Esophagus squamous epithelium (tissue), 5 donors: ENCODE measurements around the gene LHX1. TPM values are rescaled to one million over a fixed set of nuclear protein-coding genes. Genes with fewer than 3 reads are reported as not detected.

Source experiments
- DNase-seq: peaks from one replicate; lab custom pipeline; 2025; lab: John Stamatoyannopoulos, UW
- H3K27ac ChIP-seq, 4 donors: fragments of 200-600 bp; sonication (generic); one replicate each; pipeline ENCODE4 v1.5.1; 2016 to 2019; ENCODE audit warnings: mild to moderate bottlenecking in 1 of 4
- H3K27me3 ChIP-seq, 4 donors: fragments of 200-600 bp; sonication (generic); 1 replicate in 3 of 4; 2 replicates in 1 of 4; pipeline versions ENCODE4 v1.5.1 to v1.6.0; 2017 to 2021; ENCODE audit warnings: antibody characterized with exemption in 1 of 4
- H3K36me3 ChIP-seq, 3 donors: fragments of 200-600 bp; sonication (generic); one replicate each; pipeline ENCODE4 v1.5.1; 2016 to 2019
- H3K4me1 ChIP-seq, 3 donors: fragments of 200-600 bp; sonication (generic); one replicate each; pipeline ENCODE4 v1.5.1; 2017 to 2019
- H3K4me3 ChIP-seq, 4 donors: fragments of 200-600 bp; sonication (generic); 1 replicate in 3 of 4; 2 replicates in 1 of 4; pipeline ENCODE4 v1.5.1; 2016 to 2019; ENCODE audit warnings: mild to moderate bottlenecking in 2 of 4, moderate library complexity in 1 of 4
- H3K9me3 ChIP-seq, 3 donors: fragments of 200-600 bp; sonication (generic); one replicate each; pipeline ENCODE4 v1.5.1; 2016 to 2019
- CTCF ChIP-seq, 6 experiments: fragments of 450-650 bp in 4 of 6; fragments of 200-600 bp in 2 of 6; sonication (generic) in 2 of 6; IDR thresholded peaks; one replicate each; pipeline ENCODE4 v1.5.1; 2016 to 2019; ENCODE audit warnings: antibody characterized with exemption in 6 of 6, mild to moderate bottlenecking in 4 of 6, moderate library complexity in 4 of 6
- POLR2A ChIP-seq, 4 donors: fragments of 450-650 bp; IDR thresholded peaks; one replicate each; pipeline ENCODE4 v1.6.1; 2017; ENCODE audit warnings: antibody characterized with exemption in 4 of 4, mild to moderate bottlenecking in 4 of 4, moderate library complexity in 3 of 4
- WGBS, 2 donors: methylation state at CpG; one replicate each; pipeline ENCODE4 v1.1.5; 2018; 5-methylcytosine and 5-hydroxymethylcytosine counted together
- intact Hi-C: fragments of 100-400 bp; cut with DNase I; formaldehyde crosslinking; loops from one replicate; pipeline ENCODE4 v1.15.0; 2022
- total RNA-seq, 4 donors: library from RNA; depleted of rRNA; stranded (reverse); fragments of >200 nt; gene quantifications; one replicate each; pipeline ENCODE4 v1.1.0, GENCODE V29; 2016
- donor health status: DM: yes; HTN: yes; CAD: no.

LHX1 gene
- not detected for total RNA-seq

GRCh38 chr17:36937001-36937958 is at the start of gene LHX1:
Gene LHX1, plus strand, starts transcription at chr17:36937475. Its CDS starts 723 bp downstream, at chr17:36938198.
- 4 to 9% methylated on average over 36 to 54 of the region's 75 CpGs for WGBS, 2 donors

GRCh38 chr17:36888236-36888951 is 48.9 kb upstream of the LHX1 start:
- 58 to 59% methylated on average over 3 to 7 of the region's 8 CpGs for WGBS, 2 donors
- Histone ChIP-seq H3K36me3 (no peaks in the 10 kb centered on the region), H3K27me3 (peaks cover 0 to 87% (median 2%) of the 10 kb centered on the region in 4 donors), H3K9me3 (no peaks in the 10 kb centered on the region), H3K4me1 (no peaks in the 10 kb centered on the region), H3K27ac (no peak overlapping the region), H3K4me3 (no peak overlapping the region)
- TF ChIP-seq CTCF (IDR thresholded peaks at IDR 0.05) (no peak), POLR2A (IDR thresholded peaks at IDR 0.05) (no peak)
- intact Hi-C loops, result no loop called here
- no peak for DNase-seq

More at GRCh38 chr17:36937001-36937958, at the start of gene LHX1:
- DNase-seq, result no peak
- no peak for TF ChIP-seq POLR2A (IDR thresholded peaks at IDR 0.05)
- TF ChIP-seq CTCF (IDR thresholded peaks at IDR 0.05), result no peak
- H3K4me1 ChIP-seq, result peaks cover 71 to 92% (median 78%) of the 10 kb centered on the region in 3 donors
- peak within 1 kb of the TSS in 2 of 4 donors; percentile 19 to 43 for H3K4me3 ChIP-seq
- no peaks in the 10 kb centered on the region for H3K36me3 ChIP-seq
- H3K27me3 ChIP-seq, result peaks cover 59 to 100% (median 95%) of the 10 kb centered on the region in 4 donors
- no peak within 1 kb of the TSS for H3K27ac ChIP-seq
- intact Hi-C loops, result no loop called here
- H3K9me3 ChIP-seq, result no peaks in the 10 kb centered on the region

- peaks cover 0 to 82% (median 2%) of the 10 kb centered on the region in 4 donors for H3K27me3 ChIP-seq
- intact Hi-C loops, result no loop called here
- no peaks in the 10 kb centered on the region for H3K4me1 ChIP-seq
- WGBS, 2 donors, result 47 to 51% methylated on average over 8 of the region's 8 CpGs
- TF ChIP-seq POLR2A (IDR thresholded peaks at IDR 0.05), result no peak
- no peak for TF ChIP-seq CTCF (IDR thresholded peaks at IDR 0.05)
- H3K4me3 ChIP-seq, result no peak overlapping the region
- no peak overlapping the region for H3K27ac ChIP-seq
- H3K9me3 ChIP-seq, result no peaks in the 10 kb centered on the region
- H3K36me3 ChIP-seq, result no peaks in the 10 kb centered on the region
- DNase-seq, result no peak
Measured at GRCh38 chr17:36889770-36890349, 47.4 kb upstream of the LHX1 start.

- Histone ChIP-seq H3K27me3 (peaks cover 0 to 82% (median 2%) of the 10 kb centered on the region in 4 donors), H3K36me3 (no peaks in the 10 kb centered on the region), H3K4me3 (no peak overlapping the region), H3K4me1 (no peaks in the 10 kb centered on the region), H3K9me3 (no peaks in the 10 kb centered on the region), H3K27ac (no peak overlapping the region)
- WGBS, 2 donors, result 39 to 71% methylated on average over 4 to 7 of the region's 13 CpGs
- no peak for DNase-seq
- intact Hi-C loops, result no loop called here
- TF ChIP-seq POLR2A (IDR thresholded peaks at IDR 0.05) (no peak), CTCF (IDR thresholded peaks at IDR 0.05) (no peak)
Measured at GRCh38 chr17:36890398-36891168, 46.7 kb upstream of the LHX1 start.
